Measurements from ENCODE around the gene CBX4. TPM values are rescaled to one million over a fixed set of nuclear protein-coding genes. Genes with fewer than 3 reads are reported as not detected.

The CBX4 gene
- total RNA-seq, 1 donor from 2014 or later = 5.2 TPM

- Histone ChIP-seq H3K36me3 (ENCODE audit: control insufficient read depth in 3 of 3, insufficient read depth in 3 of 3, low read length in 3 of 3) (no peaks in the 10 kb centered on the region), H3K4me3 (ENCODE audit: low read length in 3 of 3) (no peak overlapping the region), H3K27ac (ENCODE audit: low read depth, low read length) (no peak overlapping the region), H3K27me3 (ENCODE audit: control insufficient read depth in 3 of 3, insufficient read depth in 3 of 3, low read length in 3 of 3) (peaks cover 38 to 46% (median 44%) of the 10 kb centered on the region in 3 donors), H3K4me1 (ENCODE audit: control insufficient read depth in 3 of 3, insufficient read depth in 3 of 3, low read length in 3 of 3) (no peaks in the 10 kb centered on the region), H3K9ac (ENCODE audit: low read depth in 1 of 3, low read length in 3 of 3) (no peak overlapping the region), H3K9me3 (ENCODE audit: control insufficient read depth in 3 of 3, low read length in 3 of 3) (no peaks in the 10 kb centered on the region)
These were observed 16.6 kb downstream of the CBX4 start for GRCh38 chr17:79822583-79823124.

GRCh38 chr17:79821331-79822095 is 17.7 kb downstream of the CBX4 start:
- no peaks in the 10 kb centered on the region for H3K4me1 ChIP-seq (ENCODE audit: control insufficient read depth in 3 of 3, insufficient read depth in 3 of 3, low read length in 3 of 3)
- no peaks in the 10 kb centered on the region for H3K9me3 ChIP-seq (ENCODE audit: control insufficient read depth in 3 of 3, low read length in 3 of 3)
- H3K4me3 ChIP-seq (ENCODE audit: low read length in 3 of 3) = no peak overlapping the region
- H3K27me3 ChIP-seq (ENCODE audit: control insufficient read depth in 3 of 3, insufficient read depth in 3 of 3, low read length in 3 of 3) = peaks cover 39 to 49% (median 44%) of the 10 kb centered on the region in 3 donors
- H3K36me3 ChIP-seq (ENCODE audit: control insufficient read depth in 3 of 3, insufficient read depth in 3 of 3, low read length in 3 of 3) = no peaks in the 10 kb centered on the region
- H3K27ac ChIP-seq (ENCODE audit: low read depth, low read length) = no peak overlapping the region
- H3K9ac ChIP-seq (ENCODE audit: low read depth in 1 of 3, low read length in 3 of 3) = no peak overlapping the region

DNA sequence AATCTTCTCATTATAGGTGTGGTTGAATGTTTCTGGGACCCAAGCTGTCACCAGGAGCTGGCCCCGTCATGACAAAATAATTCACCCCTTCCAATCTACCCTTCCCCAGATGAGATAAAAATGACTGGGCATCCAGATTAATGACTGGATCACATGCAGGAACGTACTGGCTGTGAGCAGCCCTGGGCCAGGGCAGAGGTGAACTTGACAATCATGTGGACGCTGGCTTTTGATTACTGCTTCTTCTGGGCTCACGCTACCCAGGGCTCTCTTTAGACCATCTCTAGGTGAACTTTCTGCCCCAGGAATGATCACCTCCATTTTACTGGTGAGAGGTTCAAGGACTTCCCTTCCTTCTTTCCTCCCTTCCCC is 18.3 kb downstream of the CBX4 start:
- Histone ChIP-seq H3K4me3 (ENCODE audit: low read length in 3 of 3) (no peak overlapping the region), H3K4me1 (ENCODE audit: control insufficient read depth in 3 of 3, insufficient read depth in 3 of 3, low read length in 3 of 3) (no peaks in the 10 kb centered on the region), H3K9me3 (ENCODE audit: control insufficient read depth in 3 of 3, low read length in 3 of 3) (no peaks in the 10 kb centered on the region), H3K36me3 (ENCODE audit: control insufficient read depth in 3 of 3, insufficient read depth in 3 of 3, low read length in 3 of 3) (no peaks in the 10 kb centered on the region), H3K27ac (ENCODE audit: low read depth, low read length) (no peak overlapping the region), H3K9ac (ENCODE audit: low read depth in 1 of 3, low read length in 3 of 3) (no peak overlapping the region), H3K27me3 (ENCODE audit: control insufficient read depth in 3 of 3, insufficient read depth in 3 of 3, low read length in 3 of 3) (peaks cover 41 to 49% (median 46%) of the 10 kb centered on the region in 3 donors)

DNA sequence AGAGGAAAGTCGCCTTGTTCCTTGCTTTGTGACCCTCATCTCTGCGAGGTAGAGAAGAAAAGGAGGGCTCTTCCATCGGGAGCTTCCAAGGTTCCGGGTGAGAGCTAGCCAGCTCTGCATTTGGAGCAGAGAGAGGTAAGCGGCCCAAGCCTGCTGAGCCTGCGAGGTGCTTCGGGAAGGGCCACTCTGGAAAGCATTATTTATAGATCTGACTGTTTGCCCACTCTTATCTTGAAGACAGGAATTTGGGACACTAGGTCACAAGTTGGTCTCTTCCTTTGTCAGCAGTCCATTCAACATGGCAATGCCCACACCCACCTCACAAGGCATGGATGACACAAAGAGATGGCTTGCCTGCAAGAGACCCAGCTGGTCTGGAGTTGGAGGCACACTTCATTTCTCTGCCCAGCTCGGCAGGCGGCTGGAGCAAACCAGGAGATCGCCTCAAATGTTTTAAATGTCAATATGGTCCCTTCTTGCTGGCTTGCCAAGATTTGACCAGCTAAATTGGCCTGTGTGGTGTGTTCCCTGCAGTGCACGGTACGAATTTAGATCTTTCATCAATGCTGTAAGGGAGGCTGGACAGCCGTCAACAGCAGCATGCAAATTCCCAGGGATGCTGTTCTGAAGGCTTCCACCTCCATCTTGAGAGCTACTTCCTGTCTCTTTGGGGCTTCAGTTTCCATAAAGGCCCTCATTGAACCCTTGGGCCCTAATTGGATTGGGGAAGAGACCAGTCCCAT is 19.5 kb downstream of the CBX4 start:
- no peak overlapping the region for H3K27ac ChIP-seq (ENCODE audit: low read depth, low read length)
- peaks cover 49 to 52% (median 50%) of the 10 kb centered on the region in 3 donors for H3K27me3 ChIP-seq (ENCODE audit: control insufficient read depth in 3 of 3, insufficient read depth in 3 of 3, low read length in 3 of 3)
- H3K9me3 ChIP-seq (ENCODE audit: control insufficient read depth in 3 of 3, low read length in 3 of 3) = no peaks in the 10 kb centered on the region
- H3K4me3 ChIP-seq (ENCODE audit: low read length in 3 of 3) = no peak overlapping the region
- no peaks in the 10 kb centered on the region for H3K36me3 ChIP-seq (ENCODE audit: control insufficient read depth in 3 of 3, insufficient read depth in 3 of 3, low read length in 3 of 3)
- peaks cover 2 to 6% (median 5%) of the 10 kb centered on the region in 3 donors for H3K4me1 ChIP-seq (ENCODE audit: control insufficient read depth in 3 of 3, insufficient read depth in 3 of 3, low read length in 3 of 3)
- no peak overlapping the region for H3K9ac ChIP-seq (ENCODE audit: low read depth in 1 of 3, low read length in 3 of 3)

- peaks cover 52 to 56% (median 53%) of the 10 kb centered on the region in 3 donors for H3K27me3 ChIP-seq (ENCODE audit: control insufficient read depth in 3 of 3, insufficient read depth in 3 of 3, low read length in 3 of 3)
- H3K9me3 ChIP-seq (ENCODE audit: control insufficient read depth in 3 of 3, low read length in 3 of 3) = no peaks in the 10 kb centered on the region
- no peak overlapping the region for H3K9ac ChIP-seq (ENCODE audit: low read depth in 1 of 3, low read length in 3 of 3)
- H3K36me3 ChIP-seq (ENCODE audit: control insufficient read depth in 3 of 3, insufficient read depth in 3 of 3, low read length in 3 of 3) = no peaks in the 10 kb centered on the region
- peaks cover 6 to 10% (median 7%) of the 10 kb centered on the region in 3 donors for H3K4me1 ChIP-seq (ENCODE audit: control insufficient read depth in 3 of 3, insufficient read depth in 3 of 3, low read length in 3 of 3)
- no peak overlapping the region for H3K4me3 ChIP-seq (ENCODE audit: low read length in 3 of 3)
- H3K27ac ChIP-seq (ENCODE audit: low read depth, low read length) = no peak overlapping the region
These were observed 20.2 kb downstream of the CBX4 start for GRCh38 chr17:79819085-79819484.

GRCh38 chr17:79818026-79818758 is 21.0 kb downstream of the CBX4 start:
- H3K4me3 ChIP-seq (ENCODE audit: low read length in 3 of 3) = no peak overlapping the region
- H3K9me3 ChIP-seq (ENCODE audit: control insufficient read depth in 3 of 3, low read length in 3 of 3) = no peaks in the 10 kb centered on the region
- H3K27ac ChIP-seq (ENCODE audit: low read depth, low read length) = no peak overlapping the region
- no peak overlapping the region for H3K9ac ChIP-seq (ENCODE audit: low read depth in 1 of 3, low read length in 3 of 3)
- no peaks in the 10 kb centered on the region for H3K36me3 ChIP-seq (ENCODE audit: control insufficient read depth in 3 of 3, insufficient read depth in 3 of 3, low read length in 3 of 3)
- peaks cover 6 to 10% (median 7%) of the 10 kb centered on the region in 3 donors for H3K4me1 ChIP-seq (ENCODE audit: control insufficient read depth in 3 of 3, insufficient read depth in 3 of 3, low read length in 3 of 3)
- peaks cover 57 to 60% (median 57%) of the 10 kb centered on the region in 3 donors for H3K27me3 ChIP-seq (ENCODE audit: control insufficient read depth in 3 of 3, insufficient read depth in 3 of 3, low read length in 3 of 3)

- no peak overlapping the region for H3K27ac ChIP-seq (ENCODE audit: low read depth, low read length)
- peaks cover 74 to 80% (median 78%) of the 10 kb centered on the region in 3 donors for H3K27me3 ChIP-seq (ENCODE audit: control insufficient read depth in 3 of 3, insufficient read depth in 3 of 3, low read length in 3 of 3)
- H3K36me3 ChIP-seq (ENCODE audit: control insufficient read depth in 3 of 3, insufficient read depth in 3 of 3, low read length in 3 of 3) = no peaks in the 10 kb centered on the region
- no peak overlapping the region for H3K9ac ChIP-seq (ENCODE audit: low read depth in 1 of 3, low read length in 3 of 3)
- H3K4me3 ChIP-seq (ENCODE audit: low read length in 3 of 3) = no peak overlapping the region
- H3K4me1 ChIP-seq (ENCODE audit: control insufficient read depth in 3 of 3, insufficient read depth in 3 of 3, low read length in 3 of 3) = peaks cover 16 to 30% (median 21%) of the 10 kb centered on the region in 3 donors
- H3K9me3 ChIP-seq (ENCODE audit: control insufficient read depth in 3 of 3, low read length in 3 of 3) = no peaks in the 10 kb centered on the region
These were observed 23.3 kb downstream of the CBX4 start for GRCh38 chr17:79815836-79816461.

DNA sequence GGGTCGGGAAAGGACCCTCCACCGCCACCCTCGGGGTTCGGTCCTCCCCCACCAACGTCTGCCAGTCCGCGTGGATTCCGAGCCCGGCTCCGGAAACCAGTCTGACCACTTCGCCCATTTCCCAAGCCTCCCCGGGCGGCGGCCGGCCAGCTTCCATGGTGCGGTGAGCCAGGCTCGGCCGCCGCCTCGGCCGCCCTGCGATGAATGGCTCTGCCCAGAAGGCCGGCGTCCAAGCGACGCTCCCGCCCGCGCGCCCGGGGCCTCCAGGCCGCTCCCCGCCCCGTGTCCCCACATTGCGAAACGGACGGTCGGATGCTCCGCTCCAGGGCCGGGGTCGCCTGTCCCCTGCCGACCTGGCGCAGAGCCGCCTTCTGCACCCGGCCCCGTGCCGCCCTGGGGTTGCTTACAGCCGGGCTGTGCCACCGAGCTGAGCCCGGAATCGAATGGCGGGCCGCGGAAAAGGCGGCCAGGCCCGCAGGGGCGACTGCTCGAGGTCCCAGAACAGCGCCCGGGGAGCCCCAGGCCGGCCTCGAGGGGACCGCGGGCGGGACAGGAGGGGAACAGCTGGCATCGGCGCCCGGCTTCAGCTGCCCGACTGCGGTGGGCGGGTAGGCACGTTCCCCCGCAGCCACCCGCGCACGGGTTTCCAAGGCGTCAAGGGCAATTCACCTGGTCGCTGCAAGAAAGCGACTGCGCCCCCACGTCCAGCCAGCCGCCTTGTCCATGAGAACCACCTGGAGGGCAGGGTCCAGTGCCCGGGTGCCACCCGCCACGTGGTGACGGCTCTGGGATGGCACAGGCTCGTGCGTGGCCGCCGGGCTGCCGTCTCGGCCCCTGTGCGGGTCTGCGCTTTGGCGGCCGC is 24.0 kb downstream of the CBX4 start:
- Histone ChIP-seq H3K9ac (ENCODE audit: low read depth in 1 of 3, low read length in 3 of 3) (no peak overlapping the region), H3K9me3 (ENCODE audit: control insufficient read depth in 3 of 3, low read length in 3 of 3) (no peaks in the 10 kb centered on the region), H3K27me3 (ENCODE audit: control insufficient read depth in 3 of 3, insufficient read depth in 3 of 3, low read length in 3 of 3) (peaks cover 81 to 84% (median 83%) of the 10 kb centered on the region in 3 donors), H3K4me1 (ENCODE audit: control insufficient read depth in 3 of 3, insufficient read depth in 3 of 3, low read length in 3 of 3) (peaks cover 16 to 30% (median 24%) of the 10 kb centered on the region in 3 donors), H3K4me3 (ENCODE audit: low read length in 3 of 3) (no peak overlapping the region), H3K27ac (ENCODE audit: low read depth, low read length) (no peak overlapping the region), H3K36me3 (ENCODE audit: control insufficient read depth in 3 of 3, insufficient read depth in 3 of 3, low read length in 3 of 3) (no peaks in the 10 kb centered on the region)

Measured in skeletal muscle tissue (tissue), 4 donors.